ENCODE measurements around the gene MAN2A1. TPM values are rescaled to one million over a fixed set of nuclear protein-coding genes. Genes with fewer than 3 reads are reported as not detected.
A peak's percentile ranks its signal among the peaks of the same experiment; 100 is the strongest.

The MAN2A1 gene
- polyA plus RNA-seq, 3 donors: 17.0 to 23.0 (median 20.1) TPM

GRCh38 chr5:109725135-109725534, 35.4 kb downstream of the MAN2A1 start:
- H3K4me3 Mint-ChIP-seq: no peak overlapping the region
- intact Hi-C loops (cut with micrococcal nuclease): no loop called here
- Histone ChIP-seq H4K20me1 (ENCODE audit: insufficient read depth, low read length) (peaks cover 24% of the 10 kb centered on the region), H3K4me3 (replicated peaks in 1 of 3; ENCODE audit: low read depth in 2 of 3, low read length in 3 of 3) (no peak overlapping the region), H2AFZ (ENCODE audit: insufficient read depth, low read depth, low read length, poor library complexity, severe bottlenecking) (no peak overlapping the region), H3K36me3 (replicated peaks in 1 of 2; ENCODE audit: control insufficient read depth in 1 of 2, insufficient read depth in 2 of 2, low read length in 2 of 2) (peaks cover 3 to 63% of the 10 kb centered on the region in 2 donors), H3K4me1 (ENCODE audit: control insufficient read depth in 1 of 2, insufficient read depth in 2 of 2, low read length in 2 of 2) (no peaks in the 10 kb centered on the region), H3K9me3 (replicated peaks in 1 of 2; ENCODE audit: control insufficient read depth in 1 of 2, insufficient read depth in 1 of 2, low read length in 2 of 2) (no peaks in the 10 kb centered on the region), H3K9ac (ENCODE audit: insufficient read depth, low read length, poor library complexity, severe bottlenecking) (no peak overlapping the region), H3K27me3 (ENCODE audit: control insufficient read depth in 2 of 2, insufficient read depth in 2 of 2, low read length in 2 of 2) (no peaks in the 10 kb centered on the region), H3K4me2 (replicated peaks; ENCODE audit: extremely low read depth, low read length, poor library complexity, severe bottlenecking) (no peak overlapping the region), H3K27ac (ENCODE audit: low read depth in 1 of 2, low read length in 2 of 2) (no peak overlapping the region), H3K79me2 (ENCODE audit: insufficient read depth, low read length) (peaks cover 3% of the 10 kb centered on the region)
- WGBS (ENCODE audit: insufficient coverage): no CpG with 5 or more reads among the region's 2 CpGs
- no peak for DNase-seq
- H3K36me3 Mint-ChIP-seq: peaks cover 32 to 50% of the 10 kb centered on the region in 2 donors
- H3K9me3 Mint-ChIP-seq: no peaks in the 10 kb centered on the region
- peak overlapping the region in 2 of 7 donors; percentile 10 to 17 for H3K27ac Mint-ChIP-seq
- no peaks in the 10 kb centered on the region for H3K4me1 Mint-ChIP-seq
- TF ChIP-seq CTCF (IDR thresholded peaks at IDR 0.05): no peak
- H3K27me3 Mint-ChIP-seq (ENCODE audit: low read depth in 3 of 3): no peaks in the 10 kb centered on the region

DNA sequence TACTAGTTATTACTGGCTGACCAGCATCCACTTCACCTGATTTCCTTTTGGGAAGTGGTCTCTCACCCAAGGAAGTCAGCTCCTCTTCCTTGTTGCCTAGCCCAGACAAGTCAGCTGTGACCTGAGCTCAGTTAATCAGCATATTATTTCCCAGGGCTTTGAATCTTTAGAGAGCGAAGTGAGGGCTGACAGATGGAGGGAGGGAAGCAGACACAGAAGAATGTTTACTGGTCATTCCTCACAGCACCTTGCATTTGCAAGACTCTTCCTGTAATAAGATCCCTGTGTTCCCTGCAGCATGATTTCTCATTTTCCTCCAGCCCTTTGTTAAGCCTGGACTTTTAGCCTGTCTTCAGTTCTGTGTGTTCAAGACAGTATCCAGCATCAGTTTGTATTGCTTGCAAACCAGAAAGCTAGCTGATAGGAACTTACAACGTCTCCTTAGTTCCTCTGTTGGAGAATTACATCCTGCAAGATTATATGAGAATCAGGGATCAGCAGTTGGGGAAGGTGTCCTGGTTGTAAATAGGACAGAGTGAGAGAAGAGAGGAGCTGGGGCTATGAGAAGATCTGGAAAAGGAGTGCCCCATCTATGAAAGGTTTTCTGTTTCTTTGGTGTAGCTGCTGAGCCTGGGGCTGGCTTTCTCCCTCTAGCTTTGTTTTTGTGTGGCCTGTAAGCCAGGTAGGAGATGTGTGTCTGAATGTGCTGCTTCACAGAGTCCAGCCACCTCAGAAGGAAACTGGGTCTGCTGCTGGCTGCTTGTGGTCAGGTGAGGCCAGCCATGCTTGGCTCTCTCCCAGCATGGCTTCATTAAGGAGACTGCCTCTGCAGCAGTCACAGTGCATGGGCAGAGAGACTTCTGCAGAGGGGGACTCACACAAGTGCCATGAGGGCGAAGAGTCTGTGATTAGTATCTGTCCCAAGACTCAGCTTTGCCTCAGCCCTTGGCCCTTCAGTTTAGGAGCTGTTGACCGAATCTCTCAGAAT, 50.3 kb downstream of the MAN2A1 start:
- 15% methylated on average over 2 of the region's 4 CpGs for WGBS (ENCODE audit: insufficient coverage)
- H3K4me3 ChIP-seq (replicated peaks in 1 of 3; ENCODE audit: low read depth in 2 of 3, low read length in 3 of 3): no peak overlapping the region
- H3K27me3 ChIP-seq (ENCODE audit: control insufficient read depth in 2 of 2, insufficient read depth in 2 of 2, low read length in 2 of 2): no peaks in the 10 kb centered on the region
- Mint-ChIP-seq H3K27me3 (ENCODE audit: low read depth in 3 of 3) (peaks cover 0 to 1% (median 0%) of the 10 kb centered on the region in 3 donors), H3K4me3 (no peak overlapping the region), H3K36me3 (peaks cover 36 to 57% of the 10 kb centered on the region in 2 donors), H3K4me1 (peaks cover 28% of the 10 kb centered on the region), H3K27ac (peak overlapping the region in 3 of 7 donors; percentile 22 to 83 (median 76)), H3K9me3 (peaks cover 0 to 3% (median 0%) of the 10 kb centered on the region in 7 donors)
- no peaks in the 10 kb centered on the region for H3K9me3 ChIP-seq (replicated peaks in 1 of 2; ENCODE audit: control insufficient read depth in 1 of 2, insufficient read depth in 1 of 2, low read length in 2 of 2)
- peaks cover 0 to 31% of the 10 kb centered on the region in 2 donors for H3K36me3 ChIP-seq (replicated peaks in 1 of 2; ENCODE audit: control insufficient read depth in 1 of 2, insufficient read depth in 2 of 2, low read length in 2 of 2)
- H3K4me1 ChIP-seq (ENCODE audit: control insufficient read depth in 1 of 2, insufficient read depth in 2 of 2, low read length in 2 of 2): peaks cover 13 to 24% of the 10 kb centered on the region in 2 donors
- no peak overlapping the region for H3K4me2 ChIP-seq (replicated peaks; ENCODE audit: extremely low read depth, low read length, poor library complexity, severe bottlenecking)
- no peak for DNase-seq
- intact Hi-C loops (cut with micrococcal nuclease): no loop called here
- peaks cover 27% of the 10 kb centered on the region for H4K20me1 ChIP-seq (ENCODE audit: insufficient read depth, low read length)
- H3K9ac ChIP-seq (ENCODE audit: insufficient read depth, low read length, poor library complexity, severe bottlenecking): no peak overlapping the region
- no peak overlapping the region for H2AFZ ChIP-seq (ENCODE audit: insufficient read depth, low read depth, low read length, poor library complexity, severe bottlenecking)
- no peak overlapping the region for H3K27ac ChIP-seq (ENCODE audit: low read depth in 1 of 2, low read length in 2 of 2)
- TF ChIP-seq CTCF (IDR thresholded peaks at IDR 0.05): no peak
- H3K79me2 ChIP-seq (ENCODE audit: insufficient read depth, low read length): peaks cover 29% of the 10 kb centered on the region
